K562 treated with DMSO at 1 percent for 12 hours (cell line): ENCODE data around the gene ARHGAP10. TPM values are rescaled to one million over a fixed set of nuclear protein-coding genes. Genes with fewer than 3 reads are reported as not detected.

ENCODE experiments used
- total RNA-seq: library from RNA; unstranded; fragments of 300-600 nt; gene quantifications from 2 replicates; pipeline ENCODE4 v1.2.3, GENCODE V29; 2022; ENCODE audit not compliant: insufficient read depth

ARHGAP10 gene
- total RNA-seq: 0.35 TPM in 1 of 2 replicates, not detected in the other

GRCh38 chr4:147731580-147732517 is at the start of gene ARHGAP10:
ARHGAP10 (plus strand) TSS chr4:147732088; CDS start chr4:147732302, 214 bp downstream.

GRCh38 chr4:147683717-147684700 is 47.9 kb upstream of the ARHGAP10 start, which contains the start of gene PRMT9:
PRMT9 (minus strand) TSS chr4:147684163; CDS start chr4:147683987, 176 bp downstream.

Other genes starting within 250 kb of the ARHGAP10 start
- gene TMEM184C, start 114.7 kb upstream of the ARHGAP10 start, total RNA-seq: 5.6 and 15.2 TPM in 2 replicates
- 3.0 and 6.0 TPM in 2 replicates for gene PRMT9, start 47.9 kb upstream of the ARHGAP10 start, total RNA-seq